HepG2 (cell line): ENCODE data around the gene GNRH2. TPM values are rescaled to one million over a fixed set of nuclear protein-coding genes. Genes with fewer than 3 reads are reported as not detected.

Experiments
- EP300 ChIP-seq, 3 experiments: sonication (generic) in 1 of 3; formaldehyde crosslinking in 1 of 3; IDR thresholded peaks; 2 replicates each; pipeline versions ENCODE4 v1.5.1 to v1.6.1; 2011 to 2020; ENCODE audit warnings: low read depth in 2 of 3, low read length in 2 of 3, borderline replicate concordance in 1 of 3, improper control_type of control experiment in 1 of 3, mild to moderate bottlenecking in 1 of 3, missing genetic modification reagents in 1 of 3, moderate library complexity in 1 of 3
- FOXO1 ChIP-seq: sonication (generic); formaldehyde crosslinking; IDR thresholded peaks from 2 replicates; pipeline ENCODE4 v1.4.0; 2020; ENCODE audit warnings: missing genetic modification reagents
- GABPB1 ChIP-seq: IDR thresholded peaks from 2 replicates; pipeline ENCODE4 v1.6.1; 2016; ENCODE audit warnings: mild to moderate bottlenecking, missing genetic modification reagents, moderate library complexity, missing compliant biosample characterization
- GRHL1 ChIP-seq: sonication (generic); formaldehyde crosslinking; conservative IDR thresholded peaks from 2 replicates; pipeline ENCODE4 v1.8.0; 2022; ENCODE audit warnings: missing genetic modification reagents
- KDM2A ChIP-seq: sonication (generic); formaldehyde crosslinking; IDR thresholded peaks from 2 replicates; pipeline ENCODE4 v1.4.0; 2020; ENCODE audit warnings: low read depth, missing genetic modification reagents, borderline replicate concordance
- MLLT10 ChIP-seq: sonication (generic); formaldehyde crosslinking; IDR thresholded peaks from 2 replicates; pipeline ENCODE4 v1.4.0; 2020; ENCODE audit warnings: missing genetic modification reagents
- MYNN ChIP-seq: sonication (generic); formaldehyde crosslinking; IDR thresholded peaks from 2 replicates; pipeline ENCODE4 v1.4.0; 2020; ENCODE audit warnings: mild to moderate bottlenecking, low read depth, missing genetic modification reagents
- NCOR1 ChIP-seq: fragments of 200-600 bp; sonication (generic); IDR thresholded peaks from 2 replicates; pipeline ENCODE4 v1.7.0; 2017; ENCODE audit warnings: antibody characterized with exemption, low read length, borderline replicate concordance
- NONO ChIP-seq, 2 experiments: fragments of 450-650 bp in 1 of 2; sonication (generic) in 1 of 2; formaldehyde crosslinking in 1 of 2; IDR thresholded peaks in 1 of 2; conservative IDR thresholded peaks in 1 of 2; 2 replicates each; pipeline versions ENCODE4 v1.6.1 to v1.8.0; 2017 to 2022; ENCODE audit warnings: mild to moderate bottlenecking in 1 of 2, missing genetic modification reagents in 1 of 2, moderate library complexity in 1 of 2
- RBFOX2 ChIP-seq: fragments of 200-400 bp; formaldehyde crosslinking; IDR thresholded peaks from 2 replicates; pipeline ENCODE4 v1.6.1; 2017; ENCODE audit warnings: low read depth, mild to moderate bottlenecking, low read length
- RFX3 ChIP-seq: IDR thresholded peaks from 2 replicates; pipeline ENCODE4 v1.6.1; 2016; ENCODE audit warnings: missing biosample characterization, missing genetic modification reagents
- SMARCC2 ChIP-seq: fragments of 450-650 bp; IDR thresholded peaks from 2 replicates; pipeline ENCODE4 v1.6.1; 2017; ENCODE audit warnings: antibody characterized with exemption, mild to moderate bottlenecking
- ZBTB7A ChIP-seq: sonication (generic); formaldehyde crosslinking; IDR thresholded peaks from 2 replicates; pipeline ENCODE4 v1.8.0; 2022; ENCODE audit warnings: mild to moderate bottlenecking, missing genetic modification reagents
- ZNF232 ChIP-seq: sonication (generic); formaldehyde crosslinking; IDR thresholded peaks from 2 replicates; pipeline ENCODE4 v1.4.0; 2020; ENCODE audit warnings: missing genetic modification reagents, borderline replicate concordance
- ZNF251 ChIP-seq: sonication (generic); formaldehyde crosslinking; IDR thresholded peaks from 2 replicates; pipeline ENCODE4 v1.9.0; 2021; ENCODE audit warnings: mild to moderate bottlenecking, missing genetic modification reagents
- ZNF660 ChIP-seq: sonication (generic); formaldehyde crosslinking; IDR thresholded peaks from 2 replicates; pipeline ENCODE4 v1.5.1; 2020; ENCODE audit warnings: mild to moderate bottlenecking, low read depth, missing genetic modification reagents, borderline replicate concordance
- ZNF678 ChIP-seq: sonication (generic); formaldehyde crosslinking; IDR thresholded peaks from 2 replicates; pipeline ENCODE4 v1.4.0; 2020; ENCODE audit warnings: mild to moderate bottlenecking, missing genetic modification reagents
- ZNF761 ChIP-seq: sonication (generic); formaldehyde crosslinking; conservative IDR thresholded peaks from 2 replicates; pipeline ENCODE4 v1.4.0; 2020; ENCODE audit warnings: mild to moderate bottlenecking, missing genetic modification reagents
- ZNF792 ChIP-seq: IDR thresholded peaks from 2 replicates; pipeline ENCODE4 v1.6.1; 2016
- ZNF839 ChIP-seq: sonication (generic); formaldehyde crosslinking; IDR thresholded peaks from 2 replicates; pipeline ENCODE4 v1.4.0; 2020; ENCODE audit warnings: missing genetic modification reagents, mild to moderate bottlenecking, borderline replicate concordance
- ZSCAN21 ChIP-seq: sonication (generic); formaldehyde crosslinking; IDR thresholded peaks from 2 replicates; pipeline ENCODE4 v1.8.0; 2022; ENCODE audit warnings: mild to moderate bottlenecking, missing genetic modification reagents, moderate library complexity, borderline replicate concordance
- polyA plus RNA-seq, 8 experiments: library from polyadenylated mRNA; depleted of rRNA in 3 of 8; stranded (reverse) in 7 of 8; unstranded in 1 of 8; fragments of >200 nt; fragmentation: Illumina TruSeq in 4 of 8; extraction: Trizol in 4 of 8; gene quantifications; 2 replicates each; pipeline versions ENCODE4 v1.2.1 to v1.2.3, GENCODE V29; 2011 to 2016; ENCODE audit warnings: low read depth in 4 of 8, missing spikeins in 1 of 8, mixed read lengths in 1 of 8; ENCODE audit not compliant: insufficient read depth in 1 of 8
- total RNA-seq, 5 experiments: library from RNA; depleted of rRNA; stranded (reverse); fragments of >200 nt; fragmentation: Illumina TruSeq; extraction: Trizol; gene quantifications; 2 replicates each; pipeline ENCODE4 v1.2.3, GENCODE V29; 2016; ENCODE audit warnings: low read depth in 1 of 5
- TF ChIP-seq, protein P1 (sequence below): sonication (generic); formaldehyde crosslinking; IDR thresholded peaks from 2 replicates; pipeline ENCODE4 v1.4.0; 2020; ENCODE audit warnings: low read depth, mild to moderate bottlenecking, missing genetic modification reagents
- TF ChIP-seq, protein P2 (sequence below): sonication (generic); formaldehyde crosslinking; IDR thresholded peaks from 2 replicates; pipeline ENCODE4 v1.5.0; 2020; ENCODE audit warnings: mild to moderate bottlenecking, missing genetic modification reagents

The GNRH2 gene
- total and polyA plus RNA-seq, 2 of the 13 experiments (the other 11 are each of a cell fraction or from before 2014, with no cell fraction given) = 0.28 TPM; not detected in 1

GRCh38 chr20:3045816-3046676 lies 2.6 kb downstream of the GNRH2 start, which contains the start of gene MRPS26 (continued):
- TF ChIP-seq, protein P1, sequence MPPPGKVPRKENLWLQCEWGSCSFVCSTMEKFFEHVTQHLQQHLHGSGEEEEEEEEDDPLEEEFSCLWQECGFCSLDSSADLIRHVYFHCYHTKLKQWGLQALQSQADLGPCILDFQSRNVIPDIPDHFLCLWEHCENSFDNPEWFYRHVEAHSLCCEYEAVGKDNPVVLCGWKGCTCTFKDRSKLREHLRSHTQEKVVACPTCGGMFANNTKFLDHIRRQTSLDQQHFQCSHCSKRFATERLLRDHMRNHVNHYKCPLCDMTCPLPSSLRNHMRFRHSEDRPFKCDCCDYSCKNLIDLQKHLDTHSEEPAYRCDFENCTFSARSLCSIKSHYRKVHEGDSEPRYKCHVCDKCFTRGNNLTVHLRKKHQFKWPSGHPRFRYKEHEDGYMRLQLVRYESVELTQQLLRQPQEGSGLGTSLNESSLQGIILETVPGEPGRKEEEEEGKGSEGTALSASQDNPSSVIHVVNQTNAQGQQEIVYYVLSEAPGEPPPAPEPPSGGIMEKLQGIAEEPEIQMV (CRISPR knock-in tag) = peak; percentile 98
- no peak for TF ChIP-seq SMARCC2
- TF ChIP-seq MYNN = no peak; the same call in none of the 2 replicates
- no peak; the same call in 1 of the 2 replicates for TF ChIP-seq ZNF660
- TF ChIP-seq ZNF839 (CRISPR knock-in tag) = 0 out of 2 replicates have a peak, but pooled peaks have one; percentile 26
- TF ChIP-seq, protein P2, sequence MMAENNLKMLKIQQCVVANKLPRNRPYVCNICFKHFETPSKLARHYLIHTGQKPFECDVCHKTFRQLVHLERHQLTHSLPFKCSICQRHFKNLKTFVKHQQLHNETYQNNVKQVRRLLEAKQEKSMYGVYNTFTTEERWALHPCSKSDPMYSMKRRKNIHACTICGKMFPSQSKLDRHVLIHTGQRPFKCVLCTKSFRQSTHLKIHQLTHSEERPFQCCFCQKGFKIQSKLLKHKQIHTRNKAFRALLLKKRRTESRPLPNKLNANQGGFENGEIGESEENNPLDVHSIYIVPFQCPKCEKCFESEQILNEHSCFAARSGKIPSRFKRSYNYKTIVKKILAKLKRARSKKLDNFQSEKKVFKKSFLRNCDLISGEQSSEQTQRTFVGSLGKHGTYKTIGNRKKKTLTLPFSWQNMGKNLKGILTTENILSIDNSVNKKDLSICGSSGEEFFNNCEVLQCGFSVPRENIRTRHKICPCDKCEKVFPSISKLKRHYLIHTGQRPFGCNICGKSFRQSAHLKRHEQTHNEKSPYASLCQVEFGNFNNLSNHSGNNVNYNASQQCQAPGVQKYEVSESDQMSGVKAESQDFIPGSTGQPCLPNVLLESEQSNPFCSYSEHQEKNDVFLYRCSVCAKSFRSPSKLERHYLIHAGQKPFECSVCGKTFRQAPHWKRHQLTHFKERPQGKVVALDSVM (CRISPR knock-in tag) = peak; percentile 59; the same call in 1 of the 2 replicates
- no peak; the same call in none of the 2 replicates for TF ChIP-seq ZNF678
- TF ChIP-seq MLLT10 (CRISPR knock-in tag) = no peak
- peak; percentile 99 for TF ChIP-seq ZSCAN21 (CRISPR knock-in tag)
- peak; percentile 74; the same call in 1 of the 2 replicates for TF ChIP-seq ZNF761
- TF ChIP-seq FOXO1 = peak; percentile 52
- peak; percentile 97 for TF ChIP-seq GABPB1
- TF ChIP-seq ZBTB7A (CRISPR knock-in tag) = peak; percentile 94; the same call in 1 of the 2 replicates
- TF ChIP-seq ZNF251 (CRISPR knock-in tag) = peak; percentile 15; the same call in 1 of the 2 replicates
- TF ChIP-seq ZNF232 (CRISPR knock-in tag) = peak; percentile 63; the same call in 1 of the 2 replicates
- peak; percentile 89; the same call in 1 of the 2 replicates for TF ChIP-seq ZNF792 (CRISPR knock-in tag)
- no peak for TF ChIP-seq NCOR1
- TF ChIP-seq NONO (IDR thresholded peaks at IDR 0.05) = no peak
- TF ChIP-seq NONO (CRISPR knock-in tag; conservative IDR thresholded peaks at IDR 0.05) = peak; percentile 99
- peak in 1 of 2 experiments; percentile 2; a peak in 1 of 4 replicates for TF ChIP-seq EP300 (IDR thresholded peaks at IDR 0.05; ENCODE audit: low read depth in 2 of 2, low read length in 2 of 2)
- no peak; the same call in 1 of the 2 replicates for TF ChIP-seq EP300 (CRISPR knock-in tag; IDR thresholded peaks at IDR 0.05; ENCODE audit: borderline replicate concordance)
- peak; percentile 96 for TF ChIP-seq KDM2A (CRISPR knock-in tag)
- peak; percentile 99 for TF ChIP-seq RBFOX2
- TF ChIP-seq RFX3 (CRISPR knock-in tag) = 0 out of 2 replicates have a peak, but pooled peaks have one; percentile 3
- TF ChIP-seq GRHL1 (CRISPR knock-in tag) = no peak
